Effector memory CD4-positive, alpha-beta T cell (primary cell): Measurements from ENCODE around the gene LIN7C.

ENCODE experiments used
- DNase-seq, 3 donors: peaks; one replicate each; pipeline ENCODE4 v3.0.0-alpha.2; 2020
- H3K27ac ChIP-seq: 2 replicates; pipeline ENCODE4 v1.7.0; 2013; ENCODE audit warnings: mild to moderate bottlenecking, low read length, moderate library complexity; ENCODE audit not compliant: insufficient read depth, poor library complexity, severe bottlenecking
- H3K27me3 ChIP-seq: replicated peaks from 2 replicates; pipeline ENCODE4 v1.7.0; 2013; ENCODE audit warnings: mild to moderate bottlenecking, low read length; ENCODE audit not compliant: insufficient read depth, control insufficient read depth, poor library complexity, severe bottlenecking
- H3K36me3 ChIP-seq: 2 replicates; pipeline ENCODE4 v1.7.0; 2013; ENCODE audit warnings: mild to moderate bottlenecking, low read length, moderate library complexity; ENCODE audit not compliant: control insufficient read depth, insufficient read depth
- H3K4me1 ChIP-seq: 2 replicates; pipeline ENCODE4 v1.7.0; 2013; ENCODE audit warnings: low read length, mild to moderate bottlenecking; ENCODE audit not compliant: control insufficient read depth, insufficient read depth, poor library complexity, severe bottlenecking
- H3K4me3 ChIP-seq: 2 replicates; pipeline ENCODE4 v1.7.0; 2013; ENCODE audit warnings: low read length, low read depth, mild to moderate bottlenecking; ENCODE audit not compliant: insufficient read depth, poor library complexity, severe bottlenecking
- H3K9me3 ChIP-seq: 2 replicates; pipeline ENCODE4 v1.7.0; 2013; ENCODE audit warnings: mild to moderate bottlenecking, low read length, moderate library complexity; ENCODE audit not compliant: control insufficient read depth

The LIN7C gene

GRCh38 chr11:27513389-27513788 is 6.8 kb upstream of the LIN7C start:
- no peaks in the 10 kb centered on the region for H3K9me3 ChIP-seq
- H3K4me1 ChIP-seq: no peaks in the 10 kb centered on the region
- H3K36me3 ChIP-seq: no peaks in the 10 kb centered on the region
- no peaks in the 10 kb centered on the region for H3K27me3 ChIP-seq
- DNase-seq: no peak
- H3K4me3 ChIP-seq: no peak overlapping the region
- no peak overlapping the region for H3K27ac ChIP-seq

DNA sequence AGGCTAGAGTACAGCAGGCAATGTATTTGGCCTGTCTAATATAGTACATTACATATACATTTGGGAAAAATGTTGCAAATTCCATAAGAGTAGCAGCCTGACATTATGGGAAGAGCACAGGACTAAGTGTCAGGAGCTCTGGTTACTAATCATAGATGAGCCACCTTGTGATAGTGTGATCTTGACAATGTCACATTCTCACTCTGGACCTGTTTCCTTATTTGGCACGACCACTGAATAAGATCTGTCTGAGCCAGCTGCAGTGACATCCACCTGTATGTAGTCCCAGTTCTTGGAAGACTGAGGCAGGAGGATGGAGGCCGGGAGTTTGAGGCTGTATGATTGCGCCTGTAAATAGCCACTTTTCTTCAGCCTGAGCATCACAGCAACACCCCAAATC is 5.7 kb upstream of the LIN7C start:
- no peak for DNase-seq
- no peaks in the 10 kb centered on the region for H3K27me3 ChIP-seq
- H3K9me3 ChIP-seq: no peaks in the 10 kb centered on the region
- no peak overlapping the region for H3K27ac ChIP-seq
- H3K4me1 ChIP-seq: no peaks in the 10 kb centered on the region
- no peak overlapping the region for H3K4me3 ChIP-seq
- no peaks in the 10 kb centered on the region for H3K36me3 ChIP-seq

DNA sequence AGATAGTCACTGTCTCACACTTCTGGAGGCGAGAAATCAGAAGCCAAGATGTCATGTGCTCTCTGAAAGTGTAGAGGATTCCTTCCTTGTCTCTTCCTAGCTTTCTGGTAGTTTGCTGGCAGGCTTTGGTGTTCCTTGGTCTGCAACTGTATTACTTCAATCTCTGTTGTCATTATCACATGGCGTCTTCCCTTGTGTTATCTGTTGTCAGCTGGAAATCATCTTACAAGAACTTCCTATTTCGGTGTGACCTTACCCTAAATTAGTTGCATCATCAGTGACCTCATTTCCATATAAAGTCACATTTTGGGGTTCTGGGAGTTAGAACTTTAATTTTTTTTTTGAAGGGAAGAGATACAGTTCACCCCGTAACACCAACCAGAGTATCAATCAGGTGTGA is 3.3 kb upstream of the LIN7C start:
- Histone ChIP-seq H3K4me1 (peaks cover 4% of the 10 kb centered on the region), H3K27me3 (no peaks in the 10 kb centered on the region), H3K4me3 (no peak overlapping the region), H3K27ac (no peak overlapping the region), H3K36me3 (no peaks in the 10 kb centered on the region), H3K9me3 (no peaks in the 10 kb centered on the region)
- no peak for DNase-seq

- Histone ChIP-seq H3K36me3 (peaks cover 4% of the 10 kb centered on the region), H3K4me1 (peaks cover 4% of the 10 kb centered on the region), H3K4me3 (no peak overlapping the region), H3K9me3 (no peaks in the 10 kb centered on the region), H3K27me3 (no peaks in the 10 kb centered on the region), H3K27ac (peak overlapping the region; percentile 86)
- no peak for DNase-seq
Measured at GRCh38 chr11:27507557-27508322, 1.2 kb upstream of the LIN7C start.

DNA sequence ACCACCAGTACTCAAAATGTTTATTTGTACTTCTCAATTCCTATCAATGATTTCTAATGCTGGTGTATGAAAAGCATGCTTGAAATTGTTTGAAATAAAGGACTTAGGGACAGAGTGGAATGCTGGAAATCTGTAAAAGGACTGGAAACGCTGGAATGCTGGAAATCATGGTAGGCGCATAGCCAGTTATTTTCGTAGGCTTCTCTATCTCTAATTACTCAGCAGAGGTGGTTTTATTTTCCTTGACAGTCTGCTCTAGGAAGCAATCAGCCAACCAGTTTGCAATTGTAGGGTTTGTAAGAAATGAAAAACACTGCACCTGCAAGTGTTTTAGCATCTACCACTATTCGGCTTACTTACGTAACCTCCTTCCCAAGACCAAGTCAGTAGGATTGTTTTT is 788 bp downstream of the LIN7C start:
- Histone ChIP-seq H3K27ac (peak overlapping the region; percentile 86), H3K36me3 (peaks cover 13% of the 10 kb centered on the region), H3K9me3 (no peaks in the 10 kb centered on the region), H3K27me3 (no peaks in the 10 kb centered on the region), H3K4me3 (peak overlapping the region; percentile 75), H3K4me1 (peaks cover 4% of the 10 kb centered on the region)
- no peak for DNase-seq

- H3K4me3 ChIP-seq: no peak overlapping the region
- H3K27me3 ChIP-seq: no peaks in the 10 kb centered on the region
- DNase-seq: no peak
- H3K9me3 ChIP-seq: no peaks in the 10 kb centered on the region
- no peak overlapping the region for H3K27ac ChIP-seq
- peaks cover 24% of the 10 kb centered on the region for H3K36me3 ChIP-seq
- peaks cover 4% of the 10 kb centered on the region for H3K4me1 ChIP-seq
Measured at GRCh38 chr11:27504205-27504604, 2.4 kb downstream of the LIN7C start.

DNA sequence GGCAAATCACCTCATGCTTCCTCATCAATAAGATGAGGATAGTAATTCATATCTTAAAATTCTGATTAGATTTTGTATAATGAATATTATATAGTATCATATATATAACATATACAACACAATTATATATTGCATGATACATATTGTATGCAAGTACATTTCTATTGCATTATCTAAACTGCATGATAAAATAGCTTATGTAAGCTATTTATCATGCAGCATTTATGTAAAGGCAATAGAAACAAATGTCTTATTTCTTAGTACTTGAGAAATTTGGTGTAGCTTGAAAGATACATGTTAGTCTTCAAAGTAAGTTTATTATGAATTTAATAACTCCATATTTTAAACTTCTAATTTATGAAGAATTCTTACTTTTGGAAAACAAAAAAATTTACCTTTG is 5.5 kb downstream of the LIN7C start:
- no peaks in the 10 kb centered on the region for H3K9me3 ChIP-seq
- DNase-seq: no peak
- no peak overlapping the region for H3K4me3 ChIP-seq
- no peaks in the 10 kb centered on the region for H3K27me3 ChIP-seq
- peaks cover 33% of the 10 kb centered on the region for H3K36me3 ChIP-seq
- no peak overlapping the region for H3K27ac ChIP-seq
- H3K4me1 ChIP-seq: peaks cover 4% of the 10 kb centered on the region

- Histone ChIP-seq H3K36me3 (peaks cover 38% of the 10 kb centered on the region), H3K4me3 (no peak overlapping the region), H3K27me3 (no peaks in the 10 kb centered on the region), H3K27ac (no peak overlapping the region), H3K4me1 (no peaks in the 10 kb centered on the region), H3K9me3 (no peaks in the 10 kb centered on the region)
- DNase-seq: no peak
Measured at GRCh38 chr11:27497911-27498310, 8.7 kb downstream of the LIN7C start.

GRCh38 chr11:27497284-27497866 is 9.2 kb downstream of the LIN7C start:
- Histone ChIP-seq H3K27me3 (no peaks in the 10 kb centered on the region), H3K4me1 (no peaks in the 10 kb centered on the region), H3K27ac (no peak overlapping the region), H3K36me3 (peaks cover 38% of the 10 kb centered on the region), H3K4me3 (no peak overlapping the region), H3K9me3 (no peaks in the 10 kb centered on the region)
- no peak for DNase-seq

GRCh38 chr11:27496461-27496860 is 10.1 kb downstream of the LIN7C start:
- peaks cover 45% of the 10 kb centered on the region for H3K36me3 ChIP-seq
- no peak for DNase-seq

More at GRCh38 chr11:27496461-27496860, 10.1 kb downstream of the LIN7C start:
- H3K9me3 ChIP-seq: no peaks in the 10 kb centered on the region
- no peaks in the 10 kb centered on the region for H3K4me1 ChIP-seq
- no peak overlapping the region for H3K4me3 ChIP-seq
- H3K27me3 ChIP-seq: no peaks in the 10 kb centered on the region
- no peak overlapping the region for H3K27ac ChIP-seq
